ENCODE measurements around the gene FUOM.

- TF ChIP-seq EZH2 (IDR thresholded peaks at IDR 0.05), result peak; percentile 72
- no peak for TF ChIP-seq CTCF (IDR thresholded peaks at IDR 0.05)
- peak; percentile 63 for TF ChIP-seq EZH2phosphoT487 (IDR thresholded peaks at IDR 0.05)
Observed at GRCh38 chr10:133336577-133337369, 21.0 kb downstream of the FUOM start, which contains the start of gene CALY.

Data from neural progenitor cell (in vitro differentiated cells).